ENCODE measurements around the gene ASB10.

The ASB10 gene

DNA sequence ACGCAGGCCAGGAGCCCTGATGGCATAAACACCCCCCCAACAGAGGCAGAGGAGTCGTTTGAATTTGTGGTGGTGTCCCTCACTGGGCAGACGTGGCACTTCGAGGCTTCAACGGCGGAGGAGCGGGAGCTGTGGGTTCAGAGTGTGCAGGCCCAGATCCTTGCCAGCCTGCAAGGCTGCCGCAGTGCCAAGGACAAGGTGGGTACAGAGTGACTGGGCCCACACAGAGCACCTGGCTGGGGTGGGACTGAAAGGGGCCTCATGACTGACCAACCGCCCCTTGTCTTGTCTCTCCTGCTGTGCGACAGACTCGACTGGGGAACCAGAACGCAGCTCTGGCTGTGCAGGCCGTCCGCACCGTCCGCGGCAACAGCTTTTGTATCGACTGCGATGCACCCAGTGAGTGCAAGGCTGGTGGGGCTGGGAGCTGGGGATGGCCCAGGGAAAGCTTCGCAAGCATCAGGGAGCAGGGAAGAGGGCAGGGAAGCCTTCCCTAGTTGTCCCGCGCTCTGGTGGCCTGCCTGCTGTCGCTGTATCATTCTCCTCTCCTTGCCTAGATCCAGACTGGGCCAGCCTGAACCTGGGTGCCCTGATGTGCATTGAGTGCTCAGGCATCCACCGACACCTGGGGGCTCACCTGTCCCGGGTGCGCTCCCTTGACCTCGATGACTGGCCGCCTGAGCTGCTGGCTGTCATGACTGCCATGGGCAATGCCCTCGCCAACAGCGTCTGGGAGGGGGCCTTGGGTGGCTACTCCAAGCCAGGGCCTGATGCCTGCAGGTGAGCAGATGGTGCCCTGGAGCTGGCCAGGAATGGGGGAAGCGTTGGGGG lies 45.0 kb downstream of the ASB10 start:
- H3K36me3 Mint-ChIP-seq (ENCODE audit: low read depth): peaks cover 4% of the 10 kb centered on the region
- no peak overlapping the region for H3K4me3 Mint-ChIP-seq
- no peak overlapping the region for H3K27ac Mint-ChIP-seq

DNA sequence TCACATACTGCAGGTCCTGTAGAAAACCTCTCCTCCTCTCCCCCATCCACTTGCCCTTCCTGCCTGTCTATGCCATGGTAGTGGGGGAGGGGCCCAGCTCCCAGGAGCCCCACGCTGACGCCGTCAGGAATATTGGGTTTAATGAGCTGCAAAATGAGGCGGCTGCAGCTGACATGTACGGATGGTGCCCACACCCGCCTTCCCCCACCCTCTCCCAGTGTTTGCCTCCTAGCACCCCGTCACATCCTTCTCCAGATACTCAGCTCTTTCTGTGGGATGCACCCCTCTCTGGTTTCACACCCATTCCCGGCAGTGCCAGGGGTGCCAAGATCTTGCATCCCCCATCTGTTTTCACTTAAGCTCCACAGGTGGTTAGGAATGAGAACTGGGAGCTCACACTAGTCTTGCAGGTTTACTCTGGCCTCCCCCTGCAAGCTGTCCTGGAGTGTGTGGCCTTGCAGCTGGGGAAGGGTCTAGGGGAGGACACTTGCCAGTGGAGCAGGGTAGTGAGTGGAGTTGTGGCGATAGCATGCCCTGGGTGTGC lies 45.7 kb downstream of the ASB10 start:
- no peak overlapping the region for H3K4me3 Mint-ChIP-seq
- H3K9me3 Mint-ChIP-seq: no peaks in the 10 kb centered on the region
- no peaks in the 10 kb centered on the region for H3K27me3 Mint-ChIP-seq
- H3K27ac Mint-ChIP-seq: no peak overlapping the region
- no peaks in the 10 kb centered on the region for H3K4me1 Mint-ChIP-seq (ENCODE audit: low read depth)
- peaks cover 4% of the 10 kb centered on the region for H3K36me3 Mint-ChIP-seq (ENCODE audit: low read depth)

More for the DNA sequence above, 45.0 kb downstream of the ASB10 start:
- H3K4me1 Mint-ChIP-seq (ENCODE audit: low read depth): no peaks in the 10 kb centered on the region
- H3K9me3 Mint-ChIP-seq: no peaks in the 10 kb centered on the region
- H3K27me3 Mint-ChIP-seq: peaks cover 2% of the 10 kb centered on the region

DNA sequence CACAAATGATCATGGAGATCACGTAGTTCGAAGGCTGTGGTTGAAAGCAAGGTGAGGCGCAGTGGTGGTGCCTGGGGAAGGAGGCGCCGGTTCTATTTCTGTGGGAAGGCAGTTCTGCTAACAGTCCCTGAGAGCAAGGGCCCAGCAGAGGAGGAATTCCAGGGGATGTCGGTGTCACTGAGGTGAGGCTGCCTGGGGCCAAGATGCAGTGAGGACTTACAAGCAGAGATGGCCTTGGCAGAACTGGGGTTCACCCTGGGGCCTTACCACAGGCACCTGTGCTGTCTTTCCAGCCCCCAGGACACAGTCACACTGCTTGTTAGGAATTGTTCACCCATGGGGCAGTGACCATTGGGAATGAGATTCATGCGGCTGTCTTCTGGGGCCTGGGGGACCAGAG lies 46.2 kb downstream of the ASB10 start:
- peaks cover 4% of the 10 kb centered on the region for H3K36me3 Mint-ChIP-seq (ENCODE audit: low read depth)

DNA sequence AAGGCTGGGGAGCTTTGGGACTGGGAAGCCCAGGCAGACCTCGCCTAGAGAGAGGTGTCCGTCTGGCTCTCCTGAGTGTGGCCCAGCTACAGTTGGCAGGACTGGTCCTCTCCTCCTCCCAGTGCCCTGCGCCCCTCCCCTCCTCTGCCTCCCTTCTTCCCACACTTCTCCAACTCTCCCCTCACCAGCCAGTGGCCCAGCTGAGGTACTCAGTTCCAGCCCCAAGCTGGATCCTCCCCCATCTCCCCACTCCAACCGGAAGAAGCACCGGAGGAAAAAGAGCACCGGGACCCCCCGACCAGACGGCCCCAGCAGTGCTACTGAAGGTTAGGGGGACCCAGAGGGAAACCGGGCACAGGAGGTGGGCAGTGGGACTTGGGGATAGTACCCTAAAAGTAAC lies 47.3 kb downstream of the ASB10 start:
- Mint-ChIP-seq H3K27ac (no peak overlapping the region), H3K9me3 (no peaks in the 10 kb centered on the region), H3K4me3 (no peak overlapping the region)

More for the DNA sequence above, 46.2 kb downstream of the ASB10 start:
- Mint-ChIP-seq H3K27ac (no peak overlapping the region), H3K4me1 (ENCODE audit: low read depth) (no peaks in the 10 kb centered on the region), H3K9me3 (no peaks in the 10 kb centered on the region), H3K27me3 (no peaks in the 10 kb centered on the region), H3K4me3 (no peak overlapping the region)

DNA sequence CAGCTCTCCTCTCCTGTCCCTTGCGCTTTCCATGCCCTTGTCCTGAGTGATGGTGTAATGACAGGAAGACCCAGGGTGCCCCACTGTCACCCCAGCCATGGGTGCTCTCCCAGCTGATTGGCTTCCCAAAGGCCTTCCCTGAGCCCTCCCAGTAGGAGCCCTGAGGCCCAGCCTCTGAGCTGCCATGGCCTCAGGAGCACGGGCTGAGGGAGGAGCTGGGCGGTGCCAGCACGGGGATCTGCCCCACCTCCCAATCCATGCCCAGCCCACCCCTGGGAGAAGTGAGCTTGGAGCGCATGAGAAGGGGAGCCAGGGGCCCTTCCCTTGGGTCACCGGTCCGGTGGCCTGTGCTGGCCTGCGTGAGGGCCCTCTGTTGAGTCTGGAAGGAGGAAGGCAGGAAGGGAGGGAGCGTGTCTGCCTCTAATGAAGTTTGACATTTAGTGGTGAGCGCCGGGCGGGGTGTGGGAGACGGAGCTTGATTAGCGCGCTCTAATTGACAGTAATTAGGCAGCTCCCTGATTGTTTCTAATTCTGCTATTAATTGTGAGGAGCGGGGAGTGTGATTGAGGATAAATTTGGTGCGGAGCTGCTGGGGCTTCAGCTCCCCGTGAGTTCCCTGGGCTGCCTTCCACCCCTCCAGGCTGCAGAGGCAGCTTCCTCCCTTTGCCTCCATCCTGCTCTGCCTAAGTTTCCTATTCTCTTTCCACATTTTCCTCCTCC lies 47.8 kb downstream of the ASB10 start:
- no peak overlapping the region for H3K27ac Mint-ChIP-seq
- H3K4me1 Mint-ChIP-seq (ENCODE audit: low read depth): no peaks in the 10 kb centered on the region
- no peak overlapping the region for H3K4me3 Mint-ChIP-seq
- no peaks in the 10 kb centered on the region for H3K27me3 Mint-ChIP-seq
- peaks cover 1% of the 10 kb centered on the region for H3K36me3 Mint-ChIP-seq (ENCODE audit: low read depth)
- H3K9me3 Mint-ChIP-seq: no peaks in the 10 kb centered on the region

More for the DNA sequence above, 47.3 kb downstream of the ASB10 start:
- Mint-ChIP-seq H3K36me3 (ENCODE audit: low read depth) (peaks cover 4% of the 10 kb centered on the region), H3K4me1 (ENCODE audit: low read depth) (no peaks in the 10 kb centered on the region), H3K27me3 (no peaks in the 10 kb centered on the region)

DNA sequence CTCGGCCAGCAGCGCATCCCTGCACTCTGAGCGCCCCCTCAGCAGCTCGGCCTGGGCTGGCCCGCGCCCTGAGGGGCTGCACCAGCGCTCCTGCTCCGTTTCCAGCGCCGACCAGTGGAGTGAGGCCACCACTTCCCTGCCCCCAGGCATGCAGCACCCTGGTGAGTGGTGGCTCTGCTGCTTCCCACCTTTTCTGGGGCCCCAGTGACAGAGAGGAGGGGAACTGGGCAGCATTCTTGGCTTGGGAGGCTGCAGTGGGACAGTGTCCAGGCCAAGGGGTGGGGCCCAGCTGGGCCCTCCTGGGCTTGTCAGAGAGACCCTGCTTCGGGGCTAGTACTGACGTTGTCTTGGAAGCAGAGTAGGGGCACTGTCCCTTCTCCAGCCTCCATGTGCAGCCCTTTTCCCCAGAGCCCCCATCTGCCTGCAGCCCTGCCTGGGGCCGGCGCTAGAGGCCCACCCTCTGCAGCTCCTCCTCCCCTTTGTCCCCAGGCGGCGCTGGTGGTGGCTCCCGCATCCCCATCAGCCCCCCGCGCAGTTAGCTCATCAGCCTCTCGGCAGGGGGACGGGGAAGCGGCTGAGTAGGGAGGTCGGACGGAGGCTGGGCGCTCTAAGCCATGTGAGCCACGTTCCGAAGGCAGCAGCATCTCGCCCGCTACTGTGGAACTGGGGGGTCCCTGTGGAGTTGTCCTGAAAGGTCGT lies 48.7 kb downstream of the ASB10 start:
- Mint-ChIP-seq H3K27ac (no peak overlapping the region), H3K36me3 (ENCODE audit: low read depth) (peaks cover 7% of the 10 kb centered on the region), H3K9me3 (no peaks in the 10 kb centered on the region), H3K4me3 (no peak overlapping the region), H3K4me1 (ENCODE audit: low read depth) (no peaks in the 10 kb centered on the region), H3K27me3 (no peaks in the 10 kb centered on the region)

DNA sequence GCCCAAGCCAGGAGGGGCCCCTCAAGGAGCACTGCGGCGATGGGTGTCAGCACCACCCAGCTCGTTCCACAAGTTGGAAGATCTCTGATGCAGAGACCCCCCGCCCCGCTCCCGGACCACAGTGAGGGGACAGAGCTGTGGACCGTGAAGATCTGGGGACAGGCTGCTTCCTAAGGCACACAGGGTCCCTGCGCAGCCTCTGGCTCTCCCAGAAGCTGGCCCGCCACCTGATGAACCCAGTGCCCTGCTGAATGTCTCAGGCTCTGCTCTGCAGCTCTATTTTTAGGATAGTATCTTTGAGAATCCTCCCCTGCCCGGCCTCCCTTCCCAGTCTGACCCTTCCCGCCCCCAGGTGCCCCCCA lies 49.3 kb downstream of the ASB10 start:
- Mint-ChIP-seq H3K9me3 (no peaks in the 10 kb centered on the region), H3K27ac (no peak overlapping the region), H3K36me3 (ENCODE audit: low read depth) (peaks cover 7% of the 10 kb centered on the region), H3K4me1 (ENCODE audit: low read depth) (no peaks in the 10 kb centered on the region), H3K4me3 (no peak overlapping the region), H3K27me3 (no peaks in the 10 kb centered on the region)

DNA sequence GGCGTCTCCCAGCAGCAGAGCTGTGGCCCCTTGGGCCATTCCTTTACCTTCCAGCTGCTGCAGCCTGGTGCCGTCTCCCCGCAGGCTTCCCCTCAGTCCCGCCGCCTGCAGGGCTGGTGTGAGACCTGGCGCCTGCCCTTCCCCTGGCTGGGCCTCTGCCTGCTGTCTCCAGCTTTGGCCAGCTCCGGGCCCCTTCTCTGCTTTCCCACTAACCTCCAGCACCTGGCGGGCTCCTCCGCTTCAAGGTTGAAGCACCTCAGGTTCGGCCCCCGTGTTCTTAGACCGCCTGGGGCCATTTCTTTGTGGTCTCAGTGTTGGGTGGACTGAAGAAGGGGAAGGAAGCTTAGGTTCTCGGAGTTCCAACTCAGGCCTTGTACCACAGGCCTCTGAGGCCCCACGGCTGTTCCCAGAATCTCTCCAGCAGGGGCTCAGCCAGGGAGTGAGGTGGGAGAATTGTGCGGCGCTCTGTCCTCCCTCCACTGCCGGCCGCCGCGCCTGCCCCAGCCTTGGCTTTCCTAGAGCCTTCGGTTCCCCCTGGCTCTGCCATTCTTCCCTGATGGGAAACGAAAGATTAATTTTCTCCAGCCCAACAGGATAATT lies 49.9 kb downstream of the ASB10 start:
- H3K27ac Mint-ChIP-seq: no peak overlapping the region
- H3K4me3 Mint-ChIP-seq: no peak overlapping the region
- H3K36me3 Mint-ChIP-seq (ENCODE audit: low read depth): peaks cover 7% of the 10 kb centered on the region
- H3K4me1 Mint-ChIP-seq (ENCODE audit: low read depth): no peaks in the 10 kb centered on the region
- H3K27me3 Mint-ChIP-seq: no peaks in the 10 kb centered on the region
- no peaks in the 10 kb centered on the region for H3K9me3 Mint-ChIP-seq

DNA sequence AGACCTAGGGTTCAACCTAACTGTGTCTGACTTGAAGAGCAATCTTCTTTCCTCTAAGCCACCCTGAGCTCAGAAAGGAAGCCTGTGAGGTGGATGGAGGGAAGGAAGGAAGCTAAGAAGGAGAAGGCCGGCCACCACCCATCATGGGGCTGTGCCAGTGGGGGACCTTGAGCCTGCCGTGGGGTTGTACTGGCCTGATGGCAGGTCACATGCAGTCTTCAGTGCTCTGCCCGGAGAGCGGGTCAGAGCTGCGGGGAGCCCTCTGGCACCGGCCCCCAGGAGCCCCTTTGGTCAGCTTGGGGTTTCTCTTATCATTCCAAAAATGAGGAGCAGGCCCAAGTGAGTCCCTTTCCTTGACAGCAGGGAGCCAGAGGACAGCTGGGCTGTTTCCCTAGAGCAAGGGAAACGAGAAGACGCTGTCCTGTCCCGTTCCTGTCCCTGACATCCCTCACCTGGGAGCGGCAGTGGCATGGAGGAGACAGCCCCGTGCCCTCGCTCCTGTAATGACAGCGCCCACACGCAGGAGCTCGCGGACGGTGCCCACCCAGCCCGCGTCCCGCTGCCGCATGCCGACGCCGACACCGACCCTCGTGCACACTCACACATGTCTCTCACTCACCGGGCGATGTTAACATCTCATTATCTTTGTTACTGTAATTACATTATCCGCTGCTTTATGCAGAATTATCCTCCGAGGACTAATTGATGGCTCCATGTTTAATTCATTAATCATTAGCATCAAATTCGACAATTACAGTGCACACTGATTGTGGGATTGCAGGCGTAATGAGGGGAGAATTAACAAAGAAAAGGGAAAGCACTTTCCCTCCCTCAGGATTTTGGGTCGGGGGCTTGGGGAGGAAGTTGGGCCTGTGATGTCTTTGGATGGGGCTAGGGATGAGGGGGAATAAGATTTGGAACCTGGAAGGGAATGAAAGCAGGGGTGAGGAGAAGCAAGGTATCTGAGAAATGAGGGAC lies 50.9 kb downstream of the ASB10 start:
- H3K4me1 Mint-ChIP-seq (ENCODE audit: low read depth): no peaks in the 10 kb centered on the region
- H3K9me3 Mint-ChIP-seq: no peaks in the 10 kb centered on the region
- peaks cover 7% of the 10 kb centered on the region for H3K36me3 Mint-ChIP-seq (ENCODE audit: low read depth)
- H3K4me3 Mint-ChIP-seq: no peak overlapping the region
- no peak overlapping the region for H3K27ac Mint-ChIP-seq
- no peaks in the 10 kb centered on the region for H3K27me3 Mint-ChIP-seq

DNA sequence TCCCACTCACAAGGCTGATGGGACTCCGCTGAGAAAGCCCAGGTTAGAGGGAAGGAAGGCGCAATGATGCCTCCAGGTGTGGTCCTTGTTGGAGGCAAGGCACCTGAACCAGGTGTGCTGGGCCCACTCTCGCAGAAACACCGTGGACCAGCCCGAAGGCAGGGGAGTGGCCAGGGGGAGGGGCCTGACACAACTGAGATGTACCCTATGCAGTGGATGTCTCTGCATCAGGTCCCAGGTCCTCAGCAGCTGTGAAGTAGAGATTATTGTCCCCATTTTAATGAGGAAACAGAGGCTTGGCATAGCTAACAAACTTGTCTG lies 51.6 kb downstream of the ASB10 start:
- peaks cover 7% of the 10 kb centered on the region for H3K36me3 Mint-ChIP-seq (ENCODE audit: low read depth)
- H3K27me3 Mint-ChIP-seq: no peaks in the 10 kb centered on the region
- no peaks in the 10 kb centered on the region for H3K9me3 Mint-ChIP-seq
- no peak overlapping the region for H3K27ac Mint-ChIP-seq
- H3K4me3 Mint-ChIP-seq: no peak overlapping the region
- H3K4me1 Mint-ChIP-seq (ENCODE audit: low read depth): no peaks in the 10 kb centered on the region

DNA sequence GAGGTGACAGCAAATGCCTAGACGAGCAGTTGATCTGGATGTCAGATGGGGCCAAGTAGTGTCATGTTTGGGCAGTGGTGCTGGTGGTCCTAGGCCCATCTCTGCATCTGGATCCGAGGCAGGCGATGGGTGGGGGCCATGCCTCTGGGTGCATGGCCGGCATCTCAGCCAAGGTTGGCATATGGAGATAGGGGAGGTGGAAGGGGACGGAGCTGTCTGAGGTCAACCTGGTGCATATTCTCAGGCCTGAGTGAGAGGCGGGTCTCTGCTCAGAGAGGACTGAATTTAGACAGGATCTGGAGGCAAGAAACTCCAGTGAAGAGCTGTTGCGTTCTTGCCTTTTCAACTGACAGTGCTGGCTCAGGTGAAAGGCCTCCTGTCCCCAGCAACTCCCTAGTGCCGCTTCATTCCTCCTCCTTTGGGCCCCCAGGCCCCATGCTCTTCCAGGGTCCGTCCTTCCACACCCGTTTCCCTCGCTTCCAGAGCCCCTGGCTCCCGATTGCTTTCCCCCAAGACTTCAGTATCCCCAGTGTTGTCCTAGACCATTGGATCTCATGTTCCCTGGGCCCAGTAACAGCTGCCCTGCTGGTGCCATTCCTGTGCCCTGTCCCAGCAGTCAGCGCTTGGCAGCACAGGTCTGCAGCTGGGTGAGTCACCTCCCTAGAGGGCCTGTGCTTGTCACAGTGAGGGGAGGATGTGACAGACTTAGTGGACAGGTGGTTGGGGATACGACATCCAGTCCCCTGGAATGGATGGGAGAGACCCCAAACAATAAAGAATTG lies 52.1 kb downstream of the ASB10 start:
- H3K27me3 Mint-ChIP-seq: no peaks in the 10 kb centered on the region

DNA sequence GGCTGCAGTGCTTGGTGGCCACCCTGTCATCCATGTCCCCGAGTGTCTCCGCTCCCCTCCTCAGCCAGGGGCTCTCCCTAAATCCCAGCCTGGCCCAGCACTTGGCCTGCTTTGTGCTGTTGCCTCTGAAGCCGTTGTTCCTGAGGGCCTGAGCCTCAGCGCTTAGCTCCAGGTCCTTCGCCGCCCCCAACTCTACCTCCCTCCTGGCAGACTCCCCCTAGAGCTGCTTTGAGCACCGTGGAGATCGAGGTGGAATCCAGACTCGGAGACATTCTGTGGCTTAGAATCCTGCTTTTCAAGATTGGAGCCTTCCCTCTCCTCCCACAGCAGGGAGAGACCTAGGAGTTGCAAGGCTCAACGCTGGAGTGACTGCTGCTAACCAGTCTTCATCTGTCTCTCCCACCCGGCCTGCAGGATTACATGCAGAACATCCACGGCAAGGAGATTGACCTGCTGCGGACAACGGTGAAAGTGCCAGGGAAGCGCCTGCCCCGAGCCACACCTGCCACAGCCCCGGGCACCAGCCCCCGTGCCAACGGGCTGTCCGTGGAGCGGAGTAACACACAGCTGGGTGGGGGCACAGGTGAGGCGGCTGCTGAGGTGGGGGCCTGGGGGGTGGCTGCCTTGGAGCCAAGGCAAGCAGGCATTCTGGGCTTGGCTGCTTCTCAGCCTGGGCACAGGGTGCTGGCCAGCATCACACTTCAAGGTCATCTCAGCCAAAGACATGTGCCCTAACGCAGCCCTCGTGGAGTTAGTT lies 52.9 kb downstream of the ASB10 start:
- H3K4me3 Mint-ChIP-seq: no peak overlapping the region
- H3K4me1 Mint-ChIP-seq (ENCODE audit: low read depth): no peaks in the 10 kb centered on the region
- H3K27me3 Mint-ChIP-seq: no peaks in the 10 kb centered on the region
- no peak overlapping the region for H3K27ac Mint-ChIP-seq
- H3K9me3 Mint-ChIP-seq: no peaks in the 10 kb centered on the region
- peaks cover 7% of the 10 kb centered on the region for H3K36me3 Mint-ChIP-seq (ENCODE audit: low read depth)

More for the DNA sequence above, 52.1 kb downstream of the ASB10 start:
- peaks cover 7% of the 10 kb centered on the region for H3K36me3 Mint-ChIP-seq (ENCODE audit: low read depth)
- no peak overlapping the region for H3K27ac Mint-ChIP-seq
- no peaks in the 10 kb centered on the region for H3K9me3 Mint-ChIP-seq
- no peak overlapping the region for H3K4me3 Mint-ChIP-seq
- H3K4me1 Mint-ChIP-seq (ENCODE audit: low read depth): no peaks in the 10 kb centered on the region
